Smooth muscle cell (in vitro differentiated cells): ENCODE data around the gene CCDC149. TPM values are rescaled to one million over a fixed set of nuclear protein-coding genes. Genes with fewer than 3 reads are reported as not detected.

Source experiments
- DNase-seq: peaks from one replicate; lab custom pipeline; 2025; ENCODE audit not compliant: unreplicated experiment; lab: John Stamatoyannopoulos, UW
- H2AFZ ChIP-seq: fragments of 200-600 bp; sonication (generic); 2 replicates; pipeline ENCODE4 v1.6.0; 2016; ENCODE audit warnings: antibody characterized with exemption, low read depth, mild to moderate bottlenecking
- H3F3A ChIP-seq: fragments of 200-600 bp; sonication (generic); 2 replicates; pipeline ENCODE4 v1.6.0; 2017; ENCODE audit warnings: antibody characterized with exemption, low read depth
- H3K27ac ChIP-seq: fragments of 200-600 bp; sonication (generic); 2 replicates; pipeline ENCODE4 v1.5.1; 2016; ENCODE audit warnings: low read depth, mild to moderate bottlenecking
- H3K27me3 ChIP-seq: fragments of 200-600 bp; sonication (generic); 2 replicates; pipeline ENCODE4 v1.6.1; 2016; ENCODE audit warnings: low read depth, mild to moderate bottlenecking
- H3K36me3 ChIP-seq: fragments of 200-600 bp; sonication (generic); 2 replicates; pipeline ENCODE4 v1.5.1; 2016; ENCODE audit warnings: low read depth
- H3K4me1 ChIP-seq: fragments of 200-600 bp; sonication (generic); 2 replicates; pipeline ENCODE4 v1.5.1; 2016; ENCODE audit warnings: low read depth
- H3K4me2 ChIP-seq: fragments of 200-600 bp; sonication (generic); 2 replicates; pipeline ENCODE4 v1.6.0; 2016; ENCODE audit warnings: mild to moderate bottlenecking
- H3K4me3 ChIP-seq: fragments of 200-600 bp; sonication (generic); 2 replicates; pipeline ENCODE4 v1.5.1; 2016; ENCODE audit warnings: mild to moderate bottlenecking
- H3K79me2 ChIP-seq: fragments of 200-600 bp; sonication (generic); 2 replicates; pipeline ENCODE4 v1.6.0; 2016; ENCODE audit warnings: low read depth, mild to moderate bottlenecking
- H3K9ac ChIP-seq: fragments of 200-600 bp; sonication (generic); 2 replicates; pipeline ENCODE4 v1.6.0; 2016; ENCODE audit warnings: low read depth
- H3K9me3 ChIP-seq: fragments of 200-600 bp; sonication (generic); replicated peaks from 2 replicates; pipeline ENCODE4 v1.5.1; 2016; ENCODE audit warnings: low read depth
- H4K20me1 ChIP-seq: fragments of 200-600 bp; sonication (generic); 2 replicates; pipeline ENCODE4 v1.6.0; 2016; ENCODE audit warnings: low read depth
- CTCF ChIP-seq: fragments of 200-600 bp; sonication (generic); IDR thresholded peaks from 2 replicates; pipeline ENCODE4 v1.5.1; 2017; ENCODE audit warnings: borderline replicate concordance, mild to moderate bottlenecking, antibody characterized with exemption; ENCODE audit not compliant: insufficient read depth, poor library complexity, severe bottlenecking
- WGBS: methylation state at CpG from one replicate; pipeline ENCODE4 v1.1.7; 2016; ENCODE audit warnings: low lambda C conversion rate; 5-methylcytosine and 5-hydroxymethylcytosine counted together
- polyA plus RNA-seq: library from polyadenylated mRNA; unstranded; fragments of >200 nt; fragmentation: Nextera tagmentation; extraction: Ambion mirVana; gene quantifications from 2 replicates; pipeline ENCODE4 v1.2.1, GENCODE V29; 2016
- total RNA-seq: library from RNA; depleted of rRNA; stranded (reverse); fragments of >200 nt; gene quantifications from 2 replicates; pipeline ENCODE4 v1.2.3, GENCODE V29; 2014

The CCDC149 gene
- total and polyA plus RNA-seq, 2 experiments from 2014 or later = 5.5 to 10.7 TPM

- no peaks in the 10 kb centered on the region for H4K20me1 ChIP-seq
- H3K79me2 ChIP-seq = no peaks in the 10 kb centered on the region
- H3K4me2 ChIP-seq = no peak overlapping the region
- no peaks in the 10 kb centered on the region for H3F3A ChIP-seq
- H3K27me3 ChIP-seq = no peaks in the 10 kb centered on the region
- no peak for TF ChIP-seq CTCF
- no peak overlapping the region for H3K4me3 ChIP-seq
- DNase-seq = no peak
- no peak overlapping the region for H3K9ac ChIP-seq
- H3K9me3 ChIP-seq = no peaks in the 10 kb centered on the region
- H2AFZ ChIP-seq = no peak overlapping the region
- H3K36me3 ChIP-seq = no peaks in the 10 kb centered on the region
- H3K27ac ChIP-seq = no peak overlapping the region
- 74% methylated on average over 3 of the region's 3 CpGs for WGBS
- H3K4me1 ChIP-seq = peaks cover 13% of the 10 kb centered on the region
Measured at GRCh38 chr4:24881508-24882196, 31.2 kb downstream of the CCDC149 start.

DNA sequence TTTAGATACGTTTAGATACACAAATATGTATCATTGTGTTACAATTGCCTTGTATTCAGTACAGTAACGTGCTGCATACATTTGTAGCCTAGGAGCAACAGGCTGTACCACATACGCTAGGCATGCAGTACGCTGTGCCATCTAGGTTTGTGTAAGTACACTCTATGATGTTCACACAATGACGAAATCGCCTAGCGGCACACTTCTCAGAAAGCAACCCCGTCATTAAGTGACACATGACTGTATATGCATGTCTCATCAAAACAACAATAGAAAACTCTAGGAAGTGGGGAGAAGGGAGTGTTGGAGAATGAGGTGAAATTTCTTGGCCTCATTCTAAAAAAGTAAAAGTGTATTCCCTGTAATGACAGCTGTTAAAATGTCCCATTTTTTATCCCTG is 32.7 kb downstream of the CCDC149 start:
- Histone ChIP-seq H3K9ac (no peak overlapping the region), H3K4me3 (no peak overlapping the region), H3K4me1 (peaks cover 13% of the 10 kb centered on the region), H3K4me2 (no peak overlapping the region), H3K27ac (no peak overlapping the region), H3K36me3 (no peaks in the 10 kb centered on the region), H2AFZ (no peak overlapping the region), H4K20me1 (no peaks in the 10 kb centered on the region), H3F3A (no peaks in the 10 kb centered on the region), H3K79me2 (no peaks in the 10 kb centered on the region), H3K9me3 (no peaks in the 10 kb centered on the region), H3K27me3 (no peaks in the 10 kb centered on the region)
- no peak for DNase-seq
- no peak for TF ChIP-seq CTCF
- WGBS = 91% methylated on average over 8 of the region's 8 CpGs

DNA sequence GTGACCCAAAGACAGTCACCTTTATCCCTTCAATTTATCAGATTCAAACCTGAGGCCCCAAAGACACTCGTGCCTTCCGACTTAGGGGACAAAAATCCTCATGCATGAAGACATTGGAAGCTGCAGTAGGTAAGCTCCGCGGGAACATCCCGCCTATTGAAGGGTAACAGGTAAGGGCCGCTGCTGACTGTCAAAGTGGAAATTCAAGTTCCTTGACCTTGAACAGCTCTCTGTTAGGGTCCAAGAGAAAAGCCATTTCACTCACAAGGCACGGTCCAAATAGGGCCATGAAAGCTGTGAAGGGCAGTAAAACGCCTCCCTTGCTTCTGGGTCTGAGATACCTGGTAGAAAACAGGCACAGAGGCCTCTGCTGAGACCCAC is 34.2 kb downstream of the CCDC149 start:
- whole genome bisulfite sequencing = 77% methylated on average over 8 of the region's 8 CpGs

More for the DNA sequence above, 34.2 kb downstream of the CCDC149 start:
- H2AFZ ChIP-seq = no peak overlapping the region
- H3K36me3 ChIP-seq = no peaks in the 10 kb centered on the region
- H3K4me1 ChIP-seq = peaks cover 13% of the 10 kb centered on the region
- no peaks in the 10 kb centered on the region for H3K79me2 ChIP-seq
- H3K4me3 ChIP-seq = no peak overlapping the region
- no peak overlapping the region for H3K27ac ChIP-seq
- no peak overlapping the region for H3K4me2 ChIP-seq
- DNase-seq = no peak
- no peak for TF ChIP-seq CTCF
- no peaks in the 10 kb centered on the region for H3K9me3 ChIP-seq
- H4K20me1 ChIP-seq = no peaks in the 10 kb centered on the region
- H3K27me3 ChIP-seq = no peaks in the 10 kb centered on the region
- H3F3A ChIP-seq = no peaks in the 10 kb centered on the region
- H3K9ac ChIP-seq = no peak overlapping the region
